Adipose tissue (tissue), 3 donors: Measurements from ENCODE around the gene LRRC37B. TPM values are rescaled to one million over a fixed set of nuclear protein-coding genes. Genes with fewer than 3 reads are reported as not detected.
"Not testable (repeated sequence)": the region's sequence is repeated elsewhere in the genome, so short reads cannot be mapped to it uniquely, and the experiment has no call there.

ENCODE experiments used
- H3K27ac ChIP-seq: one replicate; pipeline ENCODE4 v1.5.1; 2013; ENCODE audit warnings: low read depth, low read length
- WGBS, 3 donors: extraction: QIAGEN DNeasy Blood & Tissue Kit; methylation state at CpG; one replicate each; pipeline ENCODE4 v1.1.7; 2013; 5-methylcytosine and 5-hydroxymethylcytosine counted together
- polyA plus RNA-seq, 3 donors: library from polyadenylated mRNA; stranded (reverse); fragments of 200-250 nt; gene quantifications; one replicate each; pipeline ENCODE4 v1.2.3, GENCODE V29; 2013
- donor health status: healthy with polysubstance abuse.
- donor health status: Bipolar disorder and iron deficiency.
- donor health status: healthy.

LRRC37B gene
- polyA plus RNA-seq, 3 donors = 3.1 to 9.4 (median 4.7) TPM

- 96 to 100% (median 96%) methylated on average over 2 of the region's 2 CpGs for WGBS, 3 donors
- no peak overlapping the region for H3K27ac ChIP-seq
These were observed 26.0 kb downstream of the LRRC37B start for GRCh38 chr17:32033223-32033622.

- 60 to 88% (median 61%) methylated on average over 1 of the region's 1 CpG for WGBS, 3 donors
- H3K27ac ChIP-seq = not testable (repeated sequence)
These were observed 26.6 kb downstream of the LRRC37B start for GRCh38 chr17:32033812-32034211.

GRCh38 chr17:32040246-32040645 lies 33.1 kb downstream of the LRRC37B start:
- H3K27ac ChIP-seq = not testable (repeated sequence)
- 94 to 97% (median 97%) methylated on average over 17 of the region's 17 CpGs for WGBS, 3 donors

- not testable (repeated sequence) for H3K27ac ChIP-seq
- 95 to 96% (median 96%) methylated on average over 17 to 19 of the region's 19 CpGs for WGBS, 3 donors
These were observed 34.2 kb downstream of the LRRC37B start for GRCh38 chr17:32041306-32041875.

- H3K27ac ChIP-seq = not testable (repeated sequence)
- WGBS, 3 donors = 96 to 99% (median 97%) methylated on average over 6 to 10 of the region's 11 CpGs
These were observed 35.1 kb downstream of the LRRC37B start for GRCh38 chr17:32042266-32042665.

GRCh38 chr17:32045611-32046010 lies 38.4 kb downstream of the LRRC37B start:
- WGBS, 3 donors = 91 to 97% (median 95%) methylated on average over 3 of the region's 3 CpGs
- H3K27ac ChIP-seq = not testable (repeated sequence)

GRCh38 chr17:32047663-32048062 lies 40.5 kb downstream of the LRRC37B start:
- 94 to 99% (median 97%) methylated on average over 6 of the region's 6 CpGs for WGBS, 3 donors
- H3K27ac ChIP-seq = not testable (repeated sequence)

GRCh38 chr17:32054985-32055384 lies 47.8 kb downstream of the LRRC37B start:
- not testable (repeated sequence) for H3K27ac ChIP-seq
- WGBS, 3 donors = 83 to 94% (median 88%) methylated on average over 3 of the region's 4 CpGs

GRCh38 chr17:32055425-32055824 lies 48.2 kb downstream of the LRRC37B start:
- not testable (repeated sequence) for H3K27ac ChIP-seq
- WGBS, 3 donors = 72 to 99% (median 94%) methylated on average over 1 to 2 of the region's 3 CpGs

- H3K27ac ChIP-seq = not testable (repeated sequence)
- WGBS, 3 donors = 93 to 96% (median 96%) methylated on average over 7 of the region's 10 CpGs
These were observed 49.3 kb downstream of the LRRC37B start for GRCh38 chr17:32056500-32056899.

GRCh38 chr17:32057460-32058105 lies 50.4 kb downstream of the LRRC37B start:
- H3K27ac ChIP-seq = not testable (repeated sequence)
- WGBS, 3 donors = 70 to 78% (median 70%) methylated on average over 11 to 12 of the region's 12 CpGs

- H3K27ac ChIP-seq = not testable (repeated sequence)
- WGBS, 3 donors = 13 to 34% (median 17%) methylated on average over 2 to 3 of the region's 9 CpGs
These were observed 53.5 kb downstream of the LRRC37B start for GRCh38 chr17:32060695-32061094.

- H3K27ac ChIP-seq = not testable (repeated sequence)
- WGBS, 3 donors = 54 to 65% (median 61%) methylated on average over 7 to 8 of the region's 8 CpGs
These were observed 54.7 kb downstream of the LRRC37B start for GRCh38 chr17:32061840-32062239.

GRCh38 chr17:32064091-32064490 lies 56.9 kb downstream of the LRRC37B start:
- WGBS, 3 donors = 90 to 100% (median 99%) methylated on average over 2 of the region's 2 CpGs
- H3K27ac ChIP-seq = not testable (repeated sequence)

GRCh38 chr17:32066123-32066680 lies 59.0 kb downstream of the LRRC37B start:
- H3K27ac ChIP-seq = not testable (repeated sequence)
- 58 to 66% (median 64%) methylated on average over 5 to 7 of the region's 10 CpGs for WGBS, 3 donors

GRCh38 chr17:32066863-32067642 lies 59.9 kb downstream of the LRRC37B start:
- not testable (repeated sequence) for H3K27ac ChIP-seq
- WGBS, 3 donors = 43 to 60% (median 52%) methylated on average over 13 to 21 of the region's 25 CpGs

- WGBS, 3 donors = 51 to 86% (median 72%) methylated on average over 2 of the region's 2 CpGs
- not testable (repeated sequence) for H3K27ac ChIP-seq
These were observed 61.9 kb downstream of the LRRC37B start for GRCh38 chr17:32069067-32069466.

GRCh38 chr17:32071961-32072360 lies 64.8 kb downstream of the LRRC37B start:
- WGBS, 3 donors = 42 to 95% (median 47%) methylated on average over 2 to 3 of the region's 4 CpGs

GRCh38 chr17:32073131-32073530 lies 65.9 kb downstream of the LRRC37B start:
- WGBS, 3 donors = 83 to 93% (median 92%) methylated on average over 2 to 3 of the region's 4 CpGs
- not testable (repeated sequence) for H3K27ac ChIP-seq

More at GRCh38 chr17:32071961-32072360, 64.8 kb downstream of the LRRC37B start:
- not testable (repeated sequence) for H3K27ac ChIP-seq
